Fibroblast of skin of scalp (primary cell): ENCODE data around the gene DIP2B.

Experiments
- DNase-seq: peaks from one replicate; pipeline ENCODE4 v3.0.0-alpha.2; 2013

The DIP2B gene

DNA sequence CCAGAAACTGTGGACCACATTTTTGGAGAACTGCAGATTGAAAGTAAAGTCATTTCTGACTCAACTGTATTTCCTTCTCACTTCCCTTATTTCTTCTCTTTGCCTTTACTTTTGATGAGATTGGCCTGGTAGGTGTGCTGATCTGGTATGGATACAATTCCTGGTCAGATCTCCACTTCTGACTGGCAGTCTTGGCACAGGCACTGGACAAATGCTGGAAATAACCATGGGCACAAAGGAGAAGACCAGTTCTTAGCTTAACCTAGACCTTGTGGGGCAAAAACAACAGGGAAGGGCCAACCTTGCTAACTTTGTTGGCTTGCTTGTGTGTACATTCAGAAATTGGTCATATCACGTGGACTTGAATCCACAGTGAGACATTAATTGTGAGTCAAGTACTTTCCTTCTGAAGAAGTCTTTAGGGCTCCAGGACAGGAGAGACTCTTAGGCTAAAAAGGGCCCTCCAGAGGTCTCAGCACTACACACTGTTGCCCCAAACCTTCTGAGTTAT lies 75.0 kb downstream of the DIP2B start:
- DNase-seq = no peak

DNA sequence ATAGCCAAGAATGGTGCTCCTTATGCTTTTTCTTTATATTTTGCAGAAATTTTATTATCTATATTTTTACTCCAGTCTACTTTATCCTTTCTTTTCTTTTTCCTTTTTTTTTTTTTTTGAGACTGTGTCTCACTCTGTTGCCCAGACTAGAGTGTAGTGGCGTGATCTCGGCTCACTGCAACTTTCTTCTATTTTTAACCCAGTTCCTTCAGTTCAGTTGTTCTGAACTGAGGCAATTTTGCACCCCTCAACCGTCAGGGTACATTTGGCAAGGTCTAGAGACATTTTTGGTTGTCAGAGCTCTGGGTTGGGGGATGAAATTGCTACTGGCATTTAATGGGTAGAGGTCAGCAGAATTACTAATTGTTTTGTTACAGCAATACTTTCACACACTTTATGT lies 75.7 kb downstream of the DIP2B start:
- DNase-seq = no peak

DNA sequence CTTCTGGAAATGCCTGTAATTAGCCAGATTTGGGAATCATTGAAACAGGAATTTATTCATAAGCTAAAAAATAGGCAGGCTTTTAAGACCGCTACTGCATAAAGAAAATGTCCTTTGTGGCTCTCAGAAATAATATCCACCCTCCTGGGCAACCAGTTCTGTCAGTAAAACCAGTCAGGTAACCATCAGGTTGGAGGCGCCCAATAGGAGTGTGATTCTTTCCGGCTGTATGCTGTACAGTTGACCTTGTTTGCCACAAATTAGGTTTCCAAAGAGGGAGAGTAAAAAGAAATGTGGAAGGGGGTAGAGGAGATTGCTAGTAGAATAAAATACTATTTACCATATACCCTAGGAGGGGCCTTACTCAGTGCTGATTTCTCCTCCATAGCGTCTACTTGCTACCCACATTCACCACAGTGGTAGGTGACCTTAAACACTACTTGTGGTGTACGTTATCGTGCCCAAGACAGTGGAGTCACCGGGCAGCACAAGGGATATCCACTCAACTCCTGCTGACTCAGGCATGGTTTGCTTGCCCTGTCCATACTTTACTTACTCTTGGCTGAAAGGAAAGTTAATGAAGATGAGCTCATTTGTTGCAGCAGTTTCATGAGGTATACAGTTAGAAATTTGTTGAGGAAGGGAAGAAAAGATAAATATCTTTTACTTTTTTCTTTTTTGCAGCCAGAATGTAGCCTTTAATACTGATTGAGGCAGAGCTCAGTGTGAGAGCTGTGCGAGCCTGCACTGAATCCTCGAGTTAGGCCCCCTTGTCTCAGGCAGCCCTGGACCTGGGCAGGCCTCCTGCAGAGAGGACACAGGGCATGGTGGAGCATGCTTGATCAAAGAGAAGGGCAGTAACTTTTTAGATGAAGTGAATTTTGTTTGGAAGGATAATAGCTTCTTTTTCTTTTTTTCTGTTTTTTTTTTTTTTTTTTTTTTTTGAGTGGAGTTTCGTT lies 76.7 kb downstream of the DIP2B start:
- peak; percentile 21 for DNase-seq

DNA sequence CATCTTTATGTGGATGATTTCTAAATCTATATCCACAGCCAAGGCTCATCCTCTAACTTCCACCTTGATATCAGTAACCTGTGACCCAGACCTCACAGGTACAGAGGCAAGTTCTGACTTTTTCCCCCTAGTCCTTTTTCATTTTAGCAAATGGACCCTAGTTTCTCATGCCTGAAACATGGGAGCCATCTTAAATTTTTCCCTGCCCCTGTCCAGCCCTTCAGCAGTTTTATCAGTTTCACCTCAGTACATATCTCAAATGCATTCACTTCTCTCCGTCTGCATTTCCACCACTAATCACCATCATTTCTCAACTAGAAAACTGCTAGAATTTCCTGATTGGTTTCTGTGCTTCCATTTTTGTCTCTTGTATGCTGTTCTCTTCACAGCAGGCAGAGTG lies 79.3 kb downstream of the DIP2B start:
- no peak for DNase-seq

DNA sequence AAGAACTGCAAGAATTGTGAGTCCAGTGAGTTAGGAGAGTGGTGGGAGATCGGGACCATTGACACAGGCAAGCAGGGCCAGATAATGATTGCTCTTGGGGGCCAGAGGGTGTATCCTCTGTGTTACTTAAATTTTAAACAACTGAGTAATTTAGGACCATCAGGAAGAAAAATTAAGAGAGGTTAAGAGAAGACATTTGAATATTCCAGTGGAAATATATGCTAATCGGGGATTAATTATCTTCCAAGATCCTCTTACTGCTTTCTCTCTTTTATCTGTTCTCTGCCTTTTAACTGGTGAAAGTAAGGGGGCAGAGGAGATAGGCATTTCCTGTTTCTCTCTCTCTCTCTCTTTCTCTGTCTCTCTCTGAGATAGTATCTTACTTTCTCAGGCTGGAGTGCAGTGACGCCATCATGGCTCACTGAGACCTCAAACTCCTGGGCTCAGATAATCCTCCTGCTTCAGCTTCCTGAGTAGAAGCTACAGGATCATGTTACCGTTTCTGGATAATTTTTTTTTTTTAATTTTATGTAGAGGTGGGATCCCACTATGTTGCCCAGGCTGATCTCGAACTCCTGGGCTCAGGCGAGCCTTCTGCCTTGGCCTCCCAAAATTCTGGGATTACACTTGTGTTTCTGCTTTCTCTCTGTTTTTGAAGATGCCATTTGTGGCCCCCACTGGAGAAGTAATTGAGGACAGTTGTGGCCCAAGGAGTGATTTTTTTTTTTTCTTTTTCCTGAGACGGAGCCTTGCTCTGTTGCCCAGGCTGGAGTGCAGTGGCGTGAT lies 85.1 kb downstream of the DIP2B start:
- peak; percentile 47 for DNase-seq

DNA sequence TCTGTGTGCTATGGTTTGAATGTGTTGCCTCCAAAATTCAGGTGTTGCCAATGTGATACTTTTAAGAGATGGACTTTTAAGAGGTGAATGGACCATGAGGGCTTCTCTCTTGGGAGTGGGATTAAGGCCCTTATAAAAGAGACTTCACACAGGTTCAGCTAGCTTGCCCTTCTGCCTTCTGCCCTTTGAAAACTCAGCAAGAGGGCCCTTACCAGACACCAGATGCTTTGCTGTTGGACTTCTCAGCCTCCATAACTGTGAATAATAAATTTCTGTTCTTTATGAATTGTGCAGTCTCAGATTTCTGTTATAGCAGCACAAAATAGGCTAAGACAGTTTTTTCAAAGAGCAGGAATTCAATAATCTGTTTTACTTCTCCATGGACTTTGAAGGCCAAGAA lies 86.1 kb downstream of the DIP2B start:
- no peak for DNase-seq

DNA sequence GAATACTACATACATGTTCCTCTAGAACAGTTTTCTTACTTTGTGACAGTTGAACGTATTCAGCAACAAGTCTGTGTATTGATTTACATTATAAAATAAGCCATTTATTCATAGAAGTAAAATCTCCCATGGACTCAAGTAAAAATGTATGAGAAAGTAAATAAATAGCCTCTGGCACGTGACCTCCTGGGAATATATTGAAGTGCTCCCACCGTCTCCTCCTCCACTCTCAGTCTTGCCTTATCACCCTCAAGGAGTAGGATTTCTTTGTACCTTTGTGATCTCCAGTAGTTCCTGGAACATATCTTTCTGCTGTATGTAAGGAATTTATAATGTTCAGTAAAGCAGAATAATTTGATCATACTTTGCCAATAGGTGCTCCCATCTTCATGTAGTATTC lies 90.9 kb downstream of the DIP2B start:
- DNase-seq = no peak

DNA sequence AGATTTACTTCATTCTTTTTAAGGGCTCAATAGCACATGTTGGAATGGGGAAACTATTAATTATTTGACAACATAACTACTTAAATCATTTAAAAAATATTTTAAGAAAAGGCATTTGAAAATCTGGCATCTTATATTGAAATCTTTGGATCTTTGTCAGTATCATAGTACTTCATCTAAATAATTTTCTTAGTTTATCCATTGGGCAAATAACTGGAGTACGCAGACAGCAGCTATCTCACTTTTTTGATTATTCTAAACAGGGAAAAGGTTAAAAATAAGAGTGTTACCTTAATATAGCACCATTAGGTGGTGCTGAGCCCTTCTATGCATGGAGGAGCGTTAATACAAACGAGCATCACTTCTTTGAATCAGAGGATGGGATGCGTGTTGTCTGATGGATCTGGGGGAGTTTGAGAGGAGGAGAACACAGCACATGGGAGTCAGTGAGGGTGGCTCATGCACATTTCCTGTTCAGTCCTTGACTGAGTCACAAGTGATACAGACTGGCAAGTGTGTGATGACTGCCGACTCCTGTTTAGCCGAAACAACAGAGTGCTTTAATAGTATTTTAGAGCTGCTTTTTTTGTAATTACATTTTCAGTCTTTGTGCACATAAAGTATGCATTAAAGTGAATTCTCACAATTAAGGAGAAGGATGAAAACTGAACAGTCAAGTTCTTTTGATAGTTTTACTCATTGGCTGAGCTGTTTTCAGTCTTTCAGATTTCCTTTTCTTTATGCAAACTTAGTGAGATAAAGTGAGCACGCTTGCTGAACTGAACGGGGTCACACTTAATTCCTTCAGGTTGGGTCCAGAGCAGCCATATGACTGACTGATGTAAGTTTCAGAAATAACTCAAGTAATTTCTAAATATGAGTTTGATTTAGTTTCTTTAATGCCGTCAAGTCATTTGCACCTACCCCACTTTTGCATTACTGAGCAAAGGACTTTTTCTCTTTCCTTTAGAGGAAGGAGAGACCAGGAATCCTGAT lies 92.7 kb downstream of the DIP2B start:
- peak; percentile 56 for DNase-seq

DNA sequence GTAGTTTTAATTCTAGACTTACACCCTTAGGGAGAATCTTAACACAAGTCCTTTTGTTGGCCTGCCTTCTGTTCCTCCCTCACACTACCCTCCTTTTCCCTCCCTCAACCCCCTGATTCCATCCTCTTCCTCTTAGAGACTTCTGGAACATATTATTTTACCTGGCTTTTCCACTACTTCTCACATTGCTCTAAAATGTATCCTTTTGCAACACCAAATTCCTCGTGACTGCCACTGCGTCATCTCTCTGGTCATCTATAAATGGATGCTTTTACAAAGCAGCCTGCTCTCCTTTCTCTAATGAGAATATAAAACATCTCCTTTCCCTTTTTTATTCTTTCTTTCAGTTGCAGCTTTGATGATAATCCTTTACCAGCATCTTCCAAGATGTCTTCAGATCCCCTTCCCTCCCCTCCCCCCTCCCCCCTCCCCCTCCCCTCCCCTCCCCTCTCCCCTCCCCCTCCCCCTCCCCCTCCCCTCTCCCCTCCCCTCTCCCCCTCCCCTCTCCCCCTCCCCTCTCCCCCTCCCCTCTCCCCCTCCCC lies 93.6 kb downstream of the DIP2B start:
- DNase-seq = no peak

DNA sequence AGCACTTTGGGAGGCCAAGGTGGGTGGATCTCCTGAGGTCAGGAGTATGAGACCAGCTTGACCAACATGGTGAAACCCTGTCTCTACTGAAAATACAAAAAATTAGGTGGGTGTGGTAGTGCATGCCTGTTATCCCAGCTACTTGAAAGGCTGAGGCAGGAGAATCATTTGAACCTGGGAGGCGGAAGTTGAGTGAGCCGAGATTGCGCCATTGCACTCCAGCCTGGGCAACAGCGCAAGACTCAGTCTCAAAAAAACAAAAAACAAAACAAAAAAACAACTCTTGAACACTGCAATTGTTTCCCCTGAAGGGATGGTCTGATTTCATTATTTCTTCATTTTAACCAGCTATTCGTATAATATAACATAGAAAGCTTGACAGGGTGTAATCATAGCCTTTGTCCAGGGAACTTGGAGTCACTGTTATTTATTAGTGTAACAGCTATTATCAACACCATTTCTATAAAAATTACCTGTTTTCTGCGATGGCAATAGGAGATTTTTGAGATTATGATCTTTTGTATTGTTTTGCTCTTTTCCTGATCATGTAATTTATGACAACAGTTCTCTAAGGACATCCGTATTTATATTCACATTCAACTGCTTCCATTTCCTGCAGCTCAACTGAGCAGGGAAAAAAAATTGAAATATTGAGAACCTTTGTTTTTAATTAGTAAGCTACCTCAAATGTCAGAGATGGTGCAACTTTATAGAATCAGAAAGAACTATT lies 94.7 kb downstream of the DIP2B start:
- no peak for DNase-seq

DNA sequence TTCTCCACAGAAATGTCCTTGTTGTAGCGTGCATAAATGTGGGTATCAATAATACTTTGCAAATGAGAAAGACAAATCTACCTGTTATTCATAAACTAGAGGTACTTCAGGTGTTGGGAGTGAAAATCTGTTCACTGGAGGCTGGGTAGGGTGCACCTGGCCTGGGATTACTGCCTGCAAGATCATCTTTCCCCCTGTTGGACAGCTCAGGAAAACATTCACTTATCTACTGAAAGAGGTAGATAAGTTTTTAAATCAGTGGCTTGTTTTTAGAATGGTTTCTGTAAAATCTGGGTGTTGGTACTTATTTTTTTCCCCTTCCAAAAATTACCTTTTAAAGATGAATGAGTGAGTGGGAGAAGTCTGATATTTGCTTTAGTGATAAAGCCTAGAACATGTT lies 95.6 kb downstream of the DIP2B start:
- DNase-seq = no peak

DNA sequence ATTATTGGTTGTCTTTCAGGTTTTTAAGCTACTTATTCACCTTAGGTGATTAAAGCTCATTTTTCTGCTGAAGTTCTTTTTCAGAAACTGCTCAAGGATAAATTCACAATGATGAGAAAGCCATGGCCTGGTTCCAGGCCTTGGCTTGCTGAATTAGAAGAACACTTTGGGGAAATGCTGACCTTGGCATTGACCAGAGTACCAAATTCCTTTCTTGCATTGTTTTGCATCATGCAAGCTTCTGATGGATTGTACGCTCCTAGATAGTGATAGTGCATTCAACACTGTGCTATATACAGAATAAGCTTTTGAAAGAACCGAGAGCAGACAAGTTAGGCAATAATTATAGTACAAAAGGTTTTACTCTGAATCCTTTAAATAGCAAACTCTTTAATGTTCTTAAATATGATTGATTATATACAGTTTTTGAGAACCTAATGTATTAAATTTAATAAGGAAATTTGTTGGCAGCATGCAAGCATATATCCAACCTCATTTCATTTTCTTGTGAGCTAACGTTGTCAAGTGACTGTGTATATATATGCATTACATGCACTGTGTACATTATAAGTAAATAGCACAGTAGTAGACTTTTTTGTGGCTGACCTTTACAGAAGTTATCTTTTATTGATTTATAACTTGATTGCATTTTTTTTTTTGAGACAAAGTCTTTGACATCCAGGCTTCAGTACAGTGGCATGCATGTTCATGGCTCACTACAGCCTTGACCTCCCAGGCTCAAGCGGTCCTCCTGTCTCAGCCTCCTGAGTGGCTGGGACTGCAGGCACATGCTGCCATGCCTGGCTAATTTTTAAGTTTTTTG lies 99.2 kb downstream of the DIP2B start:
- peak; percentile 73 for DNase-seq

DNA sequence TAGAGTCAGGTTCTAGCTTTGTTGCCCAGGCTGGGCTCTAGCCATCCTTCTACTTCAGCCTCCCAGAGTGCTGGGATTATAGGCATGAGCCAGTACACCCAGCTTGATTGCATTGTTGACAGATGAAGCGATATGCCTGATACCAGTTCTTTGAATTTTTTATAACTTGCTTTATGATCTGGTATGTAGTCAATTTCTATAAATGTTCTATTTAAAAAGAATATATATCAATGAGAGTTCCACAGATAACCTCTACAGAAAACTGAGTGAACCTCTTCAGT lies 99.8 kb downstream of the DIP2B start:
- DNase-seq = no peak

DNA sequence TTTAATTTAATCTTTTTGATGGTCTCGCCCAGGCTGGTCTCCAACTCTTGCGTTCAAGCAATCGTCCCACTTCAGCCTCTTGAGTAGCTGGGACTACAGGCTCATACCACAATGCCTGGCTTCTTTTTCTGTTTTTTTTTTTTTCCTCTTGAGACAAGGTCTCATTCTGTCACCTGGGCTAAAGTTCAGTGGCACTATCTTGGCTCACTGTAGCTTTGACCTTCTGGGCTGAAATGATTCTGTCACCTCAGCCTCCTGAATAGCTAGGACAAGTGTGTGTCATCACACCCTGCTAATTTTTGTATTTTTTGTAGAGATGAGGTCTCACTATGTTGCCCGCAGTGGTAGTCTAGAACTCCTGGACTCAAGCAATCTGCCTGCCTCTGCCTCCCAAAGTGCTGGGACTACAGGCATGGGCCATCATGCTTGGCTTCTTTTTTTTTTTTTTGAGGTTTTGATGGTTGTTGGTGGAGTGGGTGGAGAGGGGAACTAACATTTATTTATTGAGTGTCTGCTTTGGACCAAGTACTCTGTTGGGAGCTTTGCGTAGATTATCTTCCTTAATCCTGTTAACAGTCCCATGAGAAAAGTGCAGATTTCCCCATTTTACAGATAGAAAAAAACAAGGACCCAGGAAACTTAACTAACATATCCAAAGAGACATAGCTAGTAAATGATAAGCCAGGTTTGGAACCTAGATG lies 102.0 kb downstream of the DIP2B start:
- no peak for DNase-seq

DNA sequence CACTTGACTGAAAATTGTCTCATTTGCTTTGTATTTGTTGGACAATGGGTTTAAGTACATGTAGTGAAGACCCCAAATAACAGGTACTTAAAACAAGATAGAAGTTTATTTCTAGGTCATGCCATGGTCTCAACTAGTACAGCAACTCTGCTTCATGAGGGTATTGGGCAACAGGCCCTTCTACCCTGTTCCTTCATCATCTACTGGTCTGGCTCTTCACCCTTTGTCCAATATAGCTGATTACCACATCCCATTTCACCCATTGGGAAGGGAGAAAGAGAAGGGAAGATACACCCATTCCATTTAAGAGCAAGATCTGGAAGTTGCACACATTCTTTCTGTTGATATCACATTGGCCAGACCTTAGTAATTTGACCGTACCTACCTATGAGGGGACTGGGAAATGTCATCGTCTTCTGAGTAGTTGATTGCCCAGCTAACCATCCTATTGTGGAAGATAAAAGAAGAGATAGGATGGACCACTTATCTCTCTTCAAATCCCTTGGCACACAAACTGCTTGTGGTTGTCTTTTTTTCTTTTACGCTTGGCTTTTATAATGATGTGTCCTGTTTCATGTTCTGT lies 104.6 kb downstream of the DIP2B start:
- DNase-seq = no peak

DNA sequence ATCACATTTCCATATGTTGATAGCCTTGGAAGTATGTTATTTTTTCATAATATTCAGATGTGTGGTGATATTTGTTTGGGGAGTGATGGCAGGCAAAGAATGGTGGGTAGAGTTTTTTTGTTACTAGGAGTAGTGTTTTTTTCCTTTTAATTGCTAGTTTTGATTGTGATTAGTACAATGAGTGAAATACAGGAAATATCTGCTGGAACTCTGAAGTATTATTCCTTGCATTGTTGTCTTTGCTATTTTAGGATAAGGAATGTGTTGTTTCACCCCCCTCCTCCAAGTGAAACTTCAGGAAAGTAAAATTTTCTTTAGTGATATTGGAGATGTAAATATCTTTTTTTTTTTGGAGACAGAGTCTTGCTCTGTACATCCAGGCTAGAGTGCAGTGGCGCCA lies 105.4 kb downstream of the DIP2B start:
- DNase-seq = no peak

DNA sequence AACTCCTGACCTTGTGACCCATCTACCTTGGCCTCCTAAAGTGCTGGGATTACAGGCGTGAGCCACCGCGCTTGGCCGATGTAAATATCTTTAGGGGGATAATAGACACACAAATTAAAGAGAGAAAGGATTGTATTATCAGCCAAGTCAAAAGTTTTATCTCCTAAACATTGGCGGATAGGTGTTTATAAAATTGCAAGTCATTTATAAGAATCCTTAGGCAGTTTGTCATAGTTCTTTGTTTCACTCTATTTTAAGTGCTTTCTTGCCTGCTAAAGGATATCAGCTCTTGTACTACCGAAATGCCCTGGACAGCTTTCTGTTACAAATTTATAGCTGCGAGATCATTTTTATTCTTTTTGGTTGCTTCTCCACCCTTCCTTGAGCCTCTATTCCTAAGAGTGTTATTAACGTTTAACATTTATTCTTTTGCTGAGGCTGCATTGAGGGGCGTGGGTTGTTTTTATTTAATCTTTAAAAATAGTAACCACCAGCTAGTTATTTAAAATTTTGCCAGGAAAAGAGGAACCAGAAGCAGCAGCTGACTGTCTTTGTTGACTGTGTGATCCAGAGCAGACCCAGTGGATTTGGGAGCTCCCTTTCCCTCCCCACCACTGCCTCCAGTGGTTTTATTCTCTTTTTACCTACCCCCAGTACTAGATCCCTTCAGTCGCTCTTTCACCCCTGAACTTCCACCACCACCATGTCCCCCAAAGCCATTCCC lies 106.4 kb downstream of the DIP2B start:
- DNase-seq = no peak

DNA sequence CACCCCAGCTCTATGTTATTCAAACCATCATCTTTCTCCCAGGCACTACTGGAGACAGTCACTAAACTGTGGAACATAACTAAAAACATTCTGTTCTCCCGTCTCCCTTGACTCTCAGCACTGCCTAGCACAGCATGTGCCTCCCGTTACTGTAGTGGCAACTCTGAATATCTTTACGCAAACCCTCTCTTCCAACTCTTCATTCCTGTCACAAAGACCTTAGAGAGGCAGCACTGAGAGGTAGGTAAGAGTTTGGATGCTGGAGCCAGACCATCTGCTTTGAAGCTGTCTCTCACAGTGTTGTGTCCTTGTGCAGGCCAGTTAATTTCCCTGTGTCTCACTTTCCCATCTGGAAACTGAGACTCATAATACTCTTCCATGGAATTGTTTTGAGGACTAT lies 108.1 kb downstream of the DIP2B start:
- no peak for DNase-seq

DNA sequence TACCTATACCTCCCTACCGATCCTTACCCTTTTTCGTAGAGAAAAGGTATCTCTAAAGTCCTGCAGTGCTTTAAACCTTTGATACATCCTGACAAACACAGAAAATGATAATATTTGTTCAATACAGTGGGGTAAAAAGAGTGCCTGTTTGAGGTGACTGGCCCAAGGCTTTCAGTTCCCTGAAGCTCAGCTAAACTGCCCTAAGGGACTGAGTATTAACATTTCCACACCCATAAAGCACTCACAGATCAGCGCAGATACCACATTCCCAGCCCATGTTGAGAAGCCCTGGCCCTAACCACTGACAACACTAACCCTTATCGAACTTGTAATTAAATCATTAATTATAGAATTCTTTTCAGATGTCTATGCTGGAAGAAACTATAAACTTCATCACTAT lies 108.7 kb downstream of the DIP2B start:
- no peak for DNase-seq
